GM12891 (cell line): ENCODE results near the gene SORL1.

Experiments
- DNase-seq: peaks from one replicate; pipeline ENCODE4 v3.0.0; 2011; ENCODE audit warnings: low spot score; ENCODE audit not compliant: insufficient read length
- FAIRE-seq: peaks from 2 replicates; lab custom pipeline; 2011; peaks lifted over from hg19 to GRCh38; lab: Jason Lieb, UNC
- PAX5 ChIP-seq: IDR thresholded peaks from 2 replicates; pipeline ENCODE4 v1.6.1; 2011; ENCODE audit warnings: low read length, moderate library complexity, mild to moderate bottlenecking; ENCODE audit not compliant: insufficient read depth, severe bottlenecking
- POLR2A ChIP-seq: IDR thresholded peaks from 2 replicates; pipeline ENCODE4 v1.6.1; 2011; ENCODE audit warnings: low read depth, low read length, control low read depth
- POLR2AphosphoS5 ChIP-seq: IDR thresholded peaks from 2 replicates; pipeline ENCODE4 v1.6.1; 2011; ENCODE audit warnings: low read depth, low read length, control low read depth
- POU2F2 ChIP-seq: IDR thresholded peaks from 2 replicates; pipeline ENCODE4 v1.6.1; 2011; ENCODE audit warnings: low read depth, mild to moderate bottlenecking, control low read depth, low read length, moderate library complexity
- SPI1 ChIP-seq: IDR thresholded peaks from 2 replicates; pipeline ENCODE4 v1.6.1; 2011; ENCODE audit warnings: low read depth, low read length, control low read depth
- TAF1 ChIP-seq: IDR thresholded peaks from 2 replicates; pipeline ENCODE4 v1.6.1; 2011; ENCODE audit warnings: low read depth, low read length, control low read depth

SORL1 gene

DNA sequence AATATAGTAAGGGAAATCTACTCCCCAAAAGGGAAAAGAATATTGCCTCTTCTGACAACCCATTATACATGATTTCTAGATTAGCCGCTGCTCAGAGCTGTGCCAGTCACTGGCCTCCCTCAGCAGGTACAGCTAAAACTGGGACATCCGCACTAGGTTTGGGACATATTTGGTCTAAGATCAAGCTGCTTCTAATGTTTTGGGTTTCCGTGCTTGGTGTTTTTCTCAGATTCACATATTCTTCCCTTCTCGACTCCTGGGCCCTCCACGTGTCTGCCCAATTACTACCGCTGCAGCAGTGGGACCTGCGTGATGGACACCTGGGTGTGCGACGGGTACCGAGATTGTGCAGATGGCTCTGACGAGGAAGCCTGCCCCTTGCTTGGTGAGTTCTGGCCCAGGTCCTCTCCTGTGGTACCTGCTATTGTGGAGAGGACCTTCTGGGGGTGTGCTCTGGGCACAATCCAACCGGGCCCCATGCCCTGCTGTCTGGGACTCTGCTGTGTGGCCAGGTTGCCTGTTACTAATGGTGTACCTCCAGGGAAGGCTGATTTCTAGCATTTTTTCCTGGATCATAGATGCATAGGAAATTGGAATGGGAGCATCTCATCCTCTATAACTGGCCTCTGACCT lies 138.8 kb downstream of the SORL1 start:
- DNase-seq (no peak), FAIRE-seq (no peak)
- no peak for TF ChIP-seq POLR2A
- no peak; the same call in 1 of the 2 replicates for TF ChIP-seq POLR2AphosphoS5
- no peak for TF ChIP-seq PAX5
- no peak for TF ChIP-seq SPI1
- TF ChIP-seq POU2F2, result no peak
- no peak for TF ChIP-seq TAF1

GRCh38 chr11:121591405-121592033 lies 139.4 kb downstream of the SORL1 start:
- TF ChIP-seq PAX5 (no peak), POLR2AphosphoS5 (no peak), TAF1 (no peak), POLR2A (no peak), POU2F2 (no peak), SPI1 (no peak)
- FAIRE-seq, result peak; percentile 98
- DNase-seq, result no peak

DNA sequence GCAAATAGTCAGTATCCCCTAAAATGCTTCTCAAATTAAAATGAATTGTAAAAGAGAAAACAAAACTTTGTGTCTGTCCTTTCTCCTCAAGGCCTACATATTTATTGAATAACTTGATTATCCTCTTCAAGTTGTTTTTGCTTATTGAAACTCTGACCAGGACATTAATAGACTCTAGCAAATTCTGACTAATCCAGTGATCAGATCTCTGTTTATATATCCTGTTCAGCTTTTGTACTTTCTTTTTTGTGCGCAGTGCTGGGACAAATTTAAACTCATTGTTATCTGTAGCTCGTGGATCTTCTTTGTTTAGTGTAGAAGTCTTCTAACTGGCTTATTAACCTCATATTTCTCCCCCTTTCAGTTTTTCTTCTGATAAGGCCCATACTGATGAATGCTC lies 140.6 kb downstream of the SORL1 start:
- FAIRE-seq, result peak; percentile 28

DNA sequence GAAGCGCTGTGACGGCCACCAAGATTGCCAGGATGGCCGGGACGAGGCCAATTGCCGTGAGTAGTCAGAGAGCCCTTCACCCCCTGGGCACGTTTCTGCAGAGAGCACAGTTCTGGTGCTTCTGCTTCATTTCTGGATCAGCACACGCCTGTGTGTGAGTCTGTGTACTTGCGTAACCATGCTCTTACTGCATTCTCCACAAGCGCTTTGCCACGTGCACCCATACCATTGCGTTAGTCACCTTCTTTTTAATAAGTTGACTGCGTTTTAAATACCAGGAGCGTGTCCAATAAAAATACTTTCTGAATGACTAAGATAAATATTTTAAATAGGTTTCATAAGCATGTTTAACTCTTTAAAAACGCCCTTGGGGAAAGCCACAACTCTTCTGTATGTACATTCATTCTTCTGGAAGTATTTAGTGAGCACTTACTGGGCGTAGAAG lies 143.6 kb downstream of the SORL1 start:
- FAIRE-seq, result no peak

More for the DNA sequence above, 140.6 kb downstream of the SORL1 start:
- DNase-seq, result no peak
- TF ChIP-seq POU2F2 (no peak), PAX5 (no peak), POLR2A (no peak), SPI1 (no peak), POLR2AphosphoS5 (no peak), TAF1 (no peak)

GRCh38 chr11:121596195-121597155 lies 144.4 kb downstream of the SORL1 start:
- DNase-seq, result no peak
- no peak for TF ChIP-seq TAF1
- TF ChIP-seq SPI1, result no peak
- no peak for TF ChIP-seq POLR2A
- no peak for TF ChIP-seq PAX5
- no peak for TF ChIP-seq POU2F2
- TF ChIP-seq POLR2AphosphoS5, result no peak
- FAIRE-seq, result no peak

More for the DNA sequence above, 143.6 kb downstream of the SORL1 start:
- DNase-seq, result no peak
- TF ChIP-seq SPI1, result no peak
- no peak for TF ChIP-seq POLR2A
- no peak for TF ChIP-seq POU2F2
- TF ChIP-seq TAF1, result no peak
- no peak for TF ChIP-seq POLR2AphosphoS5
- no peak for TF ChIP-seq PAX5

DNA sequence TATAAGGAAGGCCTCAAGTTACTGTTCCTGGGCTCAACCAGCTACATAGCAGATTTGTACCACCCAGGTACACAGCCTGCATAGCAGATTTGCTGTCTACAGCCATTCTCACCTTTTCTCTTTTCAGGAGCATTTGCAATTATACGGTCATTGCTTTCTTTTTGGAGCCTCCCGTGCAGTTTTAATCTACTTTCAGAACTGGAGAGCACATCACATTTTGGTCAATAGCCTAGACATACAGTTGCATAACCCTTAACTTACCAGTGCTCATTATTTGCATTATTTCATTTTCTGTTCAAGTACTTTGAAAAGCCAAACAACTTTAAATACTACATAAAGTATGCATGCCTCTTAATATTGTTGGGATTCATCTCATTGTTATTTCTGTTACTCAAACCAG lies 151.2 kb downstream of the SORL1 start:
- FAIRE-seq (no peak), DNase-seq (no peak)
- TF ChIP-seq PAX5 (no peak), POLR2AphosphoS5 (no peak), TAF1 (no peak), POU2F2 (no peak), SPI1 (no peak), POLR2A (no peak)

- FAIRE-seq (no peak), DNase-seq (no peak)
- no peak for TF ChIP-seq TAF1
Measured at GRCh38 chr11:121604152-121604551, 152.0 kb downstream of the SORL1 start.

- TF ChIP-seq PAX5 (no peak), TAF1 (no peak), SPI1 (no peak), POLR2AphosphoS5 (no peak), POLR2A (no peak), POU2F2 (no peak)
- DNase-seq (no peak), FAIRE-seq (no peak)
Measured at GRCh38 chr11:121606354-121606753, 154.2 kb downstream of the SORL1 start.

DNA sequence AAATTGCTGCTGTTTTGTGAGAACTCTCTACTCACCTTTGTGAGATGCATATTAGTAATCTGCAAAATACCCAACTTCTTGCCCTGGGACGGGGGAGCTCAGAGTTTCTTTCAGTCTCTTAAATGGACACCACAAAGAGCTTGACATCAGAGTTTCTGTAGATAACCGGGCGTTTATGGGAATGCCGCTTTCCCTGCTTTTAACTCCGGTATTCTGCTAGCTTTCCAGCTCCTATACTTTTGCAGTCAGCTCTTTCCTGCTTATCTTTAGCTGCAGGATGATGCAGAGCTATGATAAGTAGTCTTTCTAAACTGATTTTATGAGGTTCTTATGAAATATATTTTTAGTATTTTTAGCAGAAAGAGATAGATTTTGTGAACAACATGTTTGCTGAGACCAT lies 155.2 kb downstream of the SORL1 start:
- no peak for DNase-seq
- FAIRE-seq, result no peak
- TF ChIP-seq POLR2A (no peak), TAF1 (no peak), POU2F2 (no peak), SPI1 (no peak), POLR2AphosphoS5 (no peak), PAX5 (no peak)
